HCT116 (cell line): ENCODE data around the gene BRD3OS. TPM values are rescaled to one million over a fixed set of nuclear protein-coding genes. Genes with fewer than 3 reads are reported as not detected.

ENCODE experiments used
- ATAC-seq: fragments of 200-7000 bp; cut with Tn5 transposase; 2 replicates; pipeline ENCODE4 v1.9.1; 2020; ENCODE audit warnings: mild to moderate bottlenecking, moderate library complexity
- BruUV-seq: library from RNA; stranded (reverse); fragments of 400-500 nt; replicated peaks from 2 replicates; lab custom pipeline; 2021; lab: Mats Ljungman, UMichigan
- CTCF ChIA-PET: fragments of 300-600 bp; sonication (Branson Sonifier 250); formaldehyde crosslinking; loops from one replicate; lab custom pipeline; 2021; ENCODE audit warnings: antibody characterized with exemption; lab: Charles Lee
- POLR2A ChIA-PET: fragments of 300-600, 350-600 bp; sonication (Branson Sonifier 250); formaldehyde crosslinking; loops from one replicate; lab custom pipeline; 2021; ENCODE audit warnings: antibody characterized with exemption; lab: Charles Lee
- RAD21 ChIA-PET, 2 experiments: fragments of 300-600 bp; sonication (Branson Sonifier 250); formaldehyde crosslinking; loops; one replicate each; lab custom pipeline; 2023; ENCODE audit warnings: low total read pairs in 2 of 2; ENCODE audit not compliant: uncharacterized antibody in 2 of 2, unreplicated experiment in 2 of 2, low non-redundant PET in 1 of 2; lab: Charles Lee
- DNase-seq: peaks from one replicate; pipeline ENCODE4 v3.0.0-alpha.2; 2010; ENCODE audit warnings: low read depth, low spot score
- H2AFZ ChIP-seq: fragments of 200-600 bp; shearing (Covaris generic), sonication (generic); 2 replicates; pipeline ENCODE4 v1.6.1; 2017; ENCODE audit warnings: low read depth, mixed run types, mixed read lengths, antibody characterized with exemption, low read length; ENCODE audit not compliant: poor library complexity, severe bottlenecking
- H3K27ac ChIP-seq: 2 replicates; pipeline ENCODE4 v1.5.1; 2012; ENCODE audit warnings: low read depth, low read length
- H3K27me3 ChIP-seq: fragments of 200-600 bp; sonication (generic); 2 replicates; pipeline ENCODE4 v1.6.1; 2016; ENCODE audit warnings: mixed run types, low read length, mixed read lengths; ENCODE audit not compliant: insufficient read depth
- H3K36me3 ChIP-seq, 2 experiments: fragments of 200-500 bp in 1 of 2; fragments of 200-600 bp in 1 of 2; sonication (Bioruptor generic) in 1 of 2; sonication (generic) in 1 of 2; 2 replicates each; pipeline versions ENCODE4 v1.5.1 to v1.6.1; 2014 to 2016; ENCODE audit warnings: low read length in 2 of 2, inconsistent platforms in 1 of 2, mixed read lengths in 1 of 2, mixed run types in 1 of 2; ENCODE audit not compliant: insufficient read depth in 2 of 2, control insufficient read depth in 1 of 2
- H3K4me1 ChIP-seq, 2 experiments: fragments of 200-600 bp in 1 of 2; sonication (generic) in 1 of 2; 2 replicates each; pipeline versions ENCODE4 v1.5.1 to v1.6.1; 2012 to 2017; ENCODE audit warnings: low read length in 2 of 2, inconsistent platforms in 1 of 2, mild to moderate bottlenecking in 1 of 2, mixed read lengths in 1 of 2, mixed run types in 1 of 2, moderate library complexity in 1 of 2; ENCODE audit not compliant: insufficient read depth in 2 of 2, control insufficient read depth in 1 of 2
- H3K4me2 ChIP-seq: fragments of 200-600 bp; sonication (generic); 2 replicates; pipeline ENCODE4 v1.6.1; 2017; ENCODE audit warnings: mixed run types, low read length, mixed read lengths
- H3K4me3 ChIP-seq, 2 experiments: fragments of 200-600 bp in 1 of 2; sonication (generic) in 1 of 2; replicated peaks in 1 of 2; 2 replicates each; pipeline ENCODE4 v1.5.1; 2011 to 2016; ENCODE audit warnings: low read length in 2 of 2, control low read depth in 1 of 2, low read depth in 1 of 2, mild to moderate bottlenecking in 1 of 2, mixed read lengths in 1 of 2, mixed run types in 1 of 2
- H3K79me2 ChIP-seq: fragments of 200-600 bp; sonication (generic); 2 replicates; pipeline ENCODE4 v1.6.1; 2017; ENCODE audit warnings: mild to moderate bottlenecking, mixed run types, low read length, moderate library complexity, mixed read lengths; ENCODE audit not compliant: insufficient read depth
- H3K9ac ChIP-seq: fragments of 200-600 bp; sonication (generic); 2 replicates; pipeline ENCODE4 v1.6.1; 2016; ENCODE audit warnings: low read length, mixed read lengths
- H3K9me2 ChIP-seq: fragments of 200-600 bp; sonication (generic), shearing (Covaris generic); 2 replicates; pipeline ENCODE4 v1.6.1; 2017; ENCODE audit warnings: mixed run types, mild to moderate bottlenecking, moderate library complexity; ENCODE audit not compliant: insufficient read depth
- H3K9me3 ChIP-seq, 2 experiments: fragments of 200-500 bp in 1 of 2; fragments of 200-600 bp in 1 of 2; sonication (Bioruptor generic) in 1 of 2; sonication (generic) in 1 of 2; 2 replicates each; pipeline ENCODE4 v1.6.1; 2014 to 2017; ENCODE audit warnings: low read length in 2 of 2, mixed read lengths in 2 of 2, inconsistent platforms in 1 of 2, low read depth in 1 of 2, mild to moderate bottlenecking in 1 of 2, mixed run types in 1 of 2, moderate library complexity in 1 of 2; ENCODE audit not compliant: control insufficient read depth in 1 of 2, insufficient read depth in 1 of 2
- H4K20me1 ChIP-seq: fragments of 200-600 bp; sonication (generic), shearing (Covaris generic); 2 replicates; pipeline ENCODE4 v1.6.1; 2017; ENCODE audit warnings: mixed run types, mild to moderate bottlenecking, moderate library complexity; ENCODE audit not compliant: insufficient read depth
- ATF3 ChIP-seq: IDR thresholded peaks from 2 replicates; pipeline ENCODE4 v1.6.1; 2012
- CBX3 ChIP-seq: IDR thresholded peaks from 2 replicates; pipeline ENCODE4 v1.6.1; 2012; ENCODE audit warnings: low read depth
- CEBPB ChIP-seq: IDR thresholded peaks from 2 replicates; pipeline ENCODE4 v1.6.1; 2012; ENCODE audit warnings: low read depth
- CTCF ChIP-seq, 3 experiments: fragments of 200-600 bp in 1 of 3; sonication (generic) in 1 of 3; IDR thresholded peaks in 2 of 3; conservative IDR thresholded peaks in 1 of 3; 2 replicates each; pipeline ENCODE4 v1.5.1; 2012 to 2017; ENCODE audit warnings: low read depth in 2 of 3, low read length in 2 of 3, antibody characterized with exemption in 1 of 3, borderline replicate concordance in 1 of 3, control low read depth in 1 of 3, mild to moderate bottlenecking in 1 of 3, mixed read lengths in 1 of 3, mixed run types in 1 of 3, moderate library complexity in 1 of 3; ENCODE audit not compliant: insufficient read depth in 1 of 3
- EGR1 ChIP-seq: IDR thresholded peaks from 2 replicates; pipeline ENCODE4 v1.6.1; 2012; ENCODE audit warnings: low read depth
- ELF1 ChIP-seq: IDR thresholded peaks from 2 replicates; pipeline ENCODE4 v1.6.1; 2012; ENCODE audit warnings: low read depth, borderline replicate concordance
- EZH2 ChIP-seq: fragments of 200-600 bp; sonication (generic); IDR thresholded peaks from 2 replicates; pipeline ENCODE4 v1.6.1; 2017; ENCODE audit warnings: antibody characterized with exemption, mixed run types
- FOSL1 ChIP-seq: IDR thresholded peaks from 2 replicates; pipeline ENCODE4 v1.6.1; 2012; ENCODE audit warnings: low read depth
- JUND ChIP-seq: IDR thresholded peaks from 2 replicates; pipeline ENCODE4 v1.6.1; 2012
- POLR2A ChIP-seq: IDR thresholded peaks from 2 replicates; pipeline ENCODE4 v1.7.0; 2011; ENCODE audit warnings: borderline replicate concordance; ENCODE audit not compliant: insufficient read depth, insufficient read length; ENCODE audit errors: extremely low read depth
- POLR2AphosphoS5 ChIP-seq: IDR thresholded peaks from 2 replicates; pipeline ENCODE4 v1.6.1; 2011; ENCODE audit warnings: mild to moderate bottlenecking, low read depth, low read length, moderate library complexity
- SIN3A ChIP-seq: IDR thresholded peaks from 2 replicates; pipeline ENCODE4 v1.6.1; 2012; ENCODE audit warnings: low read depth
- SP1 ChIP-seq: IDR thresholded peaks from 2 replicates; pipeline ENCODE4 v1.6.1; 2012; ENCODE audit warnings: low read depth
- SRF ChIP-seq: IDR thresholded peaks from 2 replicates; pipeline ENCODE4 v1.6.1; 2012; ENCODE audit warnings: low read depth
- TCF7L2 ChIP-seq: IDR thresholded peaks from 2 replicates; pipeline ENCODE4 v1.7.0; 2011; ENCODE audit warnings: borderline replicate concordance, inconsistent platforms; ENCODE audit not compliant: insufficient read depth, insufficient read length; ENCODE audit errors: extremely low read depth
- YY1 ChIP-seq: IDR thresholded peaks from 2 replicates; pipeline ENCODE4 v1.6.1; 2011; ENCODE audit warnings: low read length, low read depth, moderate library complexity, mild to moderate bottlenecking; ENCODE audit not compliant: insufficient replicate concordance; ENCODE audit errors: extremely low read depth
- ZFX ChIP-seq: fragments of 450-650 bp; IDR thresholded peaks from 2 replicates; pipeline ENCODE4 v1.6.1; 2017
- intact Hi-C: fragments of 100-400 bp; cut with micrococcal nuclease; formaldehyde crosslinking; loops from 2 replicates; pipeline ENCODE4 v1.10.0; 2022
- total RNA-seq: library from RNA; stranded (reverse); gene quantifications from one replicate; pipeline ENCODE4 v1.2.1, GENCODE V29; 2021; ENCODE audit not compliant: unreplicated experiment
- TF ChIP-seq, protein P1 (sequence below): IDR thresholded peaks from 2 replicates; pipeline ENCODE4 v1.6.1; 2011; ENCODE audit warnings: mild to moderate bottlenecking, low read length, moderate library complexity; ENCODE audit not compliant: insufficient replicate concordance; ENCODE audit errors: extremely low read depth

BRD3OS gene
- total RNA-seq, 1 experiment from 2014 or later = 17.0 TPM

- Histone ChIP-seq H4K20me1 (no peaks in the 10 kb centered on the region), H3K4me1 (no peaks in the 10 kb centered on the region), H3K9me3 (no peaks in the 10 kb centered on the region), H3K36me3 (peaks cover 7 to 17% of the 10 kb centered on the region in 2 experiments; a peak in 2 of 4 replicates), H3K27ac (no peak overlapping the region), H3K79me2 (no peaks in the 10 kb centered on the region), H3K27me3 (no peaks in the 10 kb centered on the region), H3K4me2 (no peak overlapping the region), H2AFZ (no peak overlapping the region), H3K9me2 (no peaks in the 10 kb centered on the region), H3K4me3 (no peak overlapping the region), H3K9ac (no peak overlapping the region)
- CTCF ChIA-PET = no interaction called here
- intact Hi-C loops = no loop called here
- RAD21 ChIA-PET = no interaction called here
- POLR2A ChIA-PET = no interaction called here
- TF ChIP-seq EZH2 = no peak
- no peak for TF ChIP-seq ZFX
- TF ChIP-seq SIN3A = no peak
- TF ChIP-seq SRF = no peak
- TF ChIP-seq SP1 = no peak
- TF ChIP-seq EGR1 = no peak
- no peak for TF ChIP-seq CBX3
- no peak for TF ChIP-seq FOSL1
- no peak for TF ChIP-seq ATF3
- no TSS peak for BruUV-seq
- DNase-seq = no peak
- ATAC-seq = no peak
Observed at GRCh38 chr9:134048582-134048968, 23.3 kb downstream of the BRD3OS start.

- H3K4me2 ChIP-seq = no peak overlapping the region
- ChIA-PET RAD21 (no interaction called here), CTCF (no interaction called here), POLR2A (no interaction called here)
- H3K36me3 ChIP-seq = peaks cover 7 to 17% of the 10 kb centered on the region in 2 experiments; a peak in 2 of 4 replicates
- BruUV-seq = no TSS peak
- no peak overlapping the region for H3K27ac ChIP-seq
- no peak overlapping the region for H2AFZ ChIP-seq
- no peaks in the 10 kb centered on the region for H4K20me1 ChIP-seq
- no peak overlapping the region for H3K4me3 ChIP-seq
- H3K9me3 ChIP-seq = no peaks in the 10 kb centered on the region
- no peaks in the 10 kb centered on the region for H3K4me1 ChIP-seq
- no peaks in the 10 kb centered on the region for H3K27me3 ChIP-seq
- H3K9ac ChIP-seq = no peak overlapping the region
- no peaks in the 10 kb centered on the region for H3K9me2 ChIP-seq
- no peak for ATAC-seq
- H3K79me2 ChIP-seq = no peaks in the 10 kb centered on the region
- DNase-seq = no peak
- intact Hi-C loops = no loop called here
- TF ChIP-seq JUND = no peak
- TF ChIP-seq ZFX = no peak
- TF ChIP-seq CEBPB = no peak
- no peak for TF ChIP-seq ATF3
- no peak for TF ChIP-seq CTCF (IDR thresholded peaks at IDR 0.05 in 2 of 3, conservative IDR thresholded peaks at IDR 0.05 in 1 of 3; ENCODE audit: borderline replicate concordance in 1 of 3, insufficient read depth in 1 of 3, low read depth in 2 of 3, low read length in 2 of 3)
- TF ChIP-seq SRF = no peak
- no peak for TF ChIP-seq POLR2AphosphoS5
- no peak for TF ChIP-seq EGR1
- no peak for TF ChIP-seq YY1
- no peak for TF ChIP-seq ELF1
- TF ChIP-seq, protein P1, sequence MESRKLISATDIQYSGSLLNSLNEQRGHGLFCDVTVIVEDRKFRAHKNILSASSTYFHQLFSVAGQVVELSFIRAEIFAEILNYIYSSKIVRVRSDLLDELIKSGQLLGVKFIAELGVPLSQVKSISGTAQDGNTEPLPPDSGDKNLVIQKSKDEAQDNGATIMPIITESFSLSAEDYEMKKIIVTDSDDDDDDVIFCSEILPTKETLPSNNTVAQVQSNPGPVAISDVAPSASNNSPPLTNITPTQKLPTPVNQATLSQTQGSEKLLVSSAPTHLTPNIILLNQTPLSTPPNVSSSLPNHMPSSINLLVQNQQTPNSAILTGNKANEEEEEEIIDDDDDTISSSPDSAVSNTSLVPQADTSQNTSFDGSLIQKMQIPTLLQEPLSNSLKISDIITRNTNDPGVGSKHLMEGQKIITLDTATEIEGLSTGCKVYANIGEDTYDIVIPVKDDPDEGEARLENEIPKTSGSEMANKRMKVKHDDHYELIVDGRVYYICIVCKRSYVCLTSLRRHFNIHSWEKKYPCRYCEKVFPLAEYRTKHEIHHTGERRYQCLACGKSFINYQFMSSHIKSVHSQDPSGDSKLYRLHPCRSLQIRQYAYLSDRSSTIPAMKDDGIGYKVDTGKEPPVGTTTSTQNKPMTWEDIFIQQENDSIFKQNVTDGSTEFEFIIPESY = no peak
- no peak for TF ChIP-seq FOSL1
- TF ChIP-seq POLR2A = no peak
- TF ChIP-seq TCF7L2 = no peak
Observed at GRCh38 chr9:134049236-134049635, 24.0 kb downstream of the BRD3OS start.
